NCI-H1417 (cell line): ENCODE measurements around the gene TRIM38.
"Not testable (repeated sequence)": the region's sequence is repeated elsewhere in the genome, so short reads cannot be mapped to it uniquely, and the experiment has no call there.

Source experiments
- DNase-seq, 3 experiments: peaks; one replicate each; lab custom pipeline; 2025; lab: John Stamatoyannopoulos, UW

The TRIM38 gene

GRCh38 chr6:25971187-25971821 is 8.7 kb downstream of the TRIM38 start:
- DNase-seq: no peak

GRCh38 chr6:25972128-25972527 is 9.5 kb downstream of the TRIM38 start:
- DNase-seq: no peak

GRCh38 chr6:25972902-25973301 is 10.3 kb downstream of the TRIM38 start:
- no peak for DNase-seq

- no peak for DNase-seq
Observed at GRCh38 chr6:25973923-25974555, 11.4 kb downstream of the TRIM38 start.

- no peak for DNase-seq
Observed at GRCh38 chr6:25975923-25976560, 13.4 kb downstream of the TRIM38 start.

GRCh38 chr6:25980935-25981334 is 18.3 kb downstream of the TRIM38 start:
- no peak for DNase-seq

- DNase-seq: no peak
Observed at GRCh38 chr6:25981568-25982263, 19.1 kb downstream of the TRIM38 start.

GRCh38 chr6:25984265-25984664 is 21.7 kb downstream of the TRIM38 start:
- DNase-seq: no peak

GRCh38 chr6:25987845-25988244 is 25.2 kb downstream of the TRIM38 start:
- peak in 1 of 3 experiments; percentile 7 for DNase-seq

- no peak for DNase-seq
Observed at GRCh38 chr6:25990172-25990873, 27.7 kb downstream of the TRIM38 start.

GRCh38 chr6:25991785-25992412 is 29.3 kb downstream of the TRIM38 start:
- peak; percentile 57 to 87 (median 74) for DNase-seq

- peak; percentile 94 to 95 (median 95) for DNase-seq
Observed at GRCh38 chr6:25992413-25993340, 30.1 kb downstream of the TRIM38 start.

GRCh38 chr6:25993341-25993684 is 30.7 kb downstream of the TRIM38 start:
- not testable (repeated sequence) for DNase-seq

GRCh38 chr6:25995507-25995906 is 32.9 kb downstream of the TRIM38 start:
- DNase-seq: peak in 1 of 3 experiments; percentile 14

GRCh38 chr6:25997921-25998320 is 35.3 kb downstream of the TRIM38 start:
- no peak for DNase-seq

GRCh38 chr6:25998379-25998778 is 35.8 kb downstream of the TRIM38 start:
- no peak for DNase-seq

GRCh38 chr6:25999225-25999624 is 36.6 kb downstream of the TRIM38 start:
- DNase-seq: peak in 1 of 3 experiments; percentile 2

- DNase-seq: no peak
Observed at GRCh38 chr6:26000366-26001144, 38.0 kb downstream of the TRIM38 start.

GRCh38 chr6:26003102-26003694 is 40.6 kb downstream of the TRIM38 start:
- DNase-seq: peak; percentile 47 to 72 (median 61)
